Measurements from ENCODE around the gene NRXN3.

- TF ChIP-seq CTCF (conservative IDR thresholded peaks at IDR 0.05 in 1 of 2, IDR thresholded peaks at IDR 0.05 in 1 of 2; ENCODE audit: low read depth in 1 of 2, low read length in 2 of 2) (no peak), EZH2 (IDR thresholded peaks at IDR 0.05; ENCODE audit: low read length, missing control alignments) (no peak)
These were observed 1303.5 kb downstream of the NRXN3 start for GRCh38 chr14:79473651-79474050.

All from fibroblast of lung (primary cell).